ENCODE results near the gene TDRD15.
"Not testable (repeated sequence)": the region's sequence is repeated elsewhere in the genome, so short reads cannot be mapped to it uniquely, and the experiment has no call there.

TDRD15 gene
- 0 to 1.7 (median 0.06) reads per million in 9 experiments for total RNA-seq

- no peaks in the 10 kb centered on the region for H3K36me3 Mint-ChIP-seq (ENCODE audit: insufficient read depth)
- DNase-seq (no peak), ATAC-seq (replicated peaks) (no peak)
- no peaks in the 10 kb centered on the region for H3K9me3 Mint-ChIP-seq
- no peak within 1 kb of the TSS for H3K4me3 Mint-ChIP-seq
- no peaks in the 10 kb centered on the region for H3K4me1 Mint-ChIP-seq (ENCODE audit: low read depth in 2 of 2)
- H3K27ac Mint-ChIP-seq: no peak within 1 kb of the TSS
- no peaks in the 10 kb centered on the region for H3K27me3 Mint-ChIP-seq
Observed at GRCh38 chr2:21123473-21124393, at the start of gene TDRD15. Gene TDRD15, plus strand, starts transcription at chr2:21123968. Its CDS starts 13,500 bp downstream, at chr2:21137468.

GRCh38 chr2:21078296-21078695 lies 45.5 kb upstream of the TDRD15 start:
- DNase-seq: no peak
- Mint-ChIP-seq H3K4me3 (no peak overlapping the region), H3K27me3 (no peaks in the 10 kb centered on the region), H3K27ac (no peak overlapping the region), H3K9me3 (peaks cover 0 to 3% of the 10 kb centered on the region in 2 donors), H3K36me3 (ENCODE audit: insufficient read depth) (no peaks in the 10 kb centered on the region), H3K4me1 (ENCODE audit: low read depth in 2 of 2) (no peaks in the 10 kb centered on the region)
- ATAC-seq (replicated peaks): no peak

- peaks cover 4% of the 10 kb centered on the region for H3K36me3 Mint-ChIP-seq (ENCODE audit: insufficient read depth)
- H3K27me3 Mint-ChIP-seq: no peaks in the 10 kb centered on the region
- ATAC-seq (replicated peaks) (no peak), DNase-seq (no peak)
- no peaks in the 10 kb centered on the region for H3K9me3 Mint-ChIP-seq
- no peak overlapping the region for H3K4me3 Mint-ChIP-seq
- H3K27ac Mint-ChIP-seq: no peak overlapping the region
- H3K4me1 Mint-ChIP-seq (ENCODE audit: low read depth in 2 of 2): no peaks in the 10 kb centered on the region
Observed at GRCh38 chr2:21083482-21083881, 40.3 kb upstream of the TDRD15 start.

GRCh38 chr2:21084401-21084800 lies 39.4 kb upstream of the TDRD15 start:
- ATAC-seq (replicated peaks) (no peak), DNase-seq (no peak)
- Mint-ChIP-seq H3K4me1 (ENCODE audit: low read depth in 2 of 2) (no peaks in the 10 kb centered on the region), H3K4me3 (no peak overlapping the region), H3K27me3 (no peaks in the 10 kb centered on the region), H3K36me3 (ENCODE audit: insufficient read depth) (peaks cover 4% of the 10 kb centered on the region), H3K9me3 (no peaks in the 10 kb centered on the region), H3K27ac (no peak overlapping the region)

- H3K27ac Mint-ChIP-seq: no peak overlapping the region
- H3K9me3 Mint-ChIP-seq: no peaks in the 10 kb centered on the region
- no peaks in the 10 kb centered on the region for H3K4me1 Mint-ChIP-seq (ENCODE audit: low read depth in 2 of 2)
- H3K4me3 Mint-ChIP-seq: no peak overlapping the region
- H3K36me3 Mint-ChIP-seq (ENCODE audit: insufficient read depth): no peaks in the 10 kb centered on the region
- ATAC-seq (replicated peaks) (no peak), DNase-seq (no peak)
- H3K27me3 Mint-ChIP-seq: no peaks in the 10 kb centered on the region
Observed at GRCh38 chr2:21092308-21092869, 31.4 kb upstream of the TDRD15 start.

- Mint-ChIP-seq H3K4me3 (no peak overlapping the region), H3K27me3 (no peaks in the 10 kb centered on the region), H3K27ac (no peak overlapping the region), H3K4me1 (ENCODE audit: low read depth in 2 of 2) (no peaks in the 10 kb centered on the region), H3K9me3 (no peaks in the 10 kb centered on the region), H3K36me3 (ENCODE audit: insufficient read depth) (no peaks in the 10 kb centered on the region)
- ATAC-seq (replicated peaks) (no peak), DNase-seq (no peak)
Observed at GRCh38 chr2:21095178-21095577, 28.6 kb upstream of the TDRD15 start.

GRCh38 chr2:21095714-21096113 lies 28.1 kb upstream of the TDRD15 start:
- Mint-ChIP-seq H3K27ac (no peak overlapping the region), H3K4me1 (ENCODE audit: low read depth in 2 of 2) (no peaks in the 10 kb centered on the region), H3K9me3 (no peaks in the 10 kb centered on the region)

GRCh38 chr2:21096458-21096857 lies 27.3 kb upstream of the TDRD15 start:
- Mint-ChIP-seq H3K27me3 (no peaks in the 10 kb centered on the region), H3K9me3 (no peaks in the 10 kb centered on the region), H3K27ac (no peak overlapping the region), H3K4me3 (no peak overlapping the region), H3K4me1 (ENCODE audit: low read depth in 2 of 2) (no peaks in the 10 kb centered on the region), H3K36me3 (ENCODE audit: insufficient read depth) (no peaks in the 10 kb centered on the region)
- no peak for DNase-seq
- ATAC-seq (replicated peaks): no peak

More at GRCh38 chr2:21095714-21096113, 28.1 kb upstream of the TDRD15 start:
- ATAC-seq (replicated peaks) (no peak), DNase-seq (no peak)
- no peaks in the 10 kb centered on the region for H3K27me3 Mint-ChIP-seq
- H3K4me3 Mint-ChIP-seq: no peak overlapping the region
- H3K36me3 Mint-ChIP-seq (ENCODE audit: insufficient read depth): no peaks in the 10 kb centered on the region

- DNase-seq: no peak
- Mint-ChIP-seq H3K27ac (no peak overlapping the region), H3K27me3 (no peaks in the 10 kb centered on the region), H3K9me3 (no peaks in the 10 kb centered on the region), H3K4me3 (no peak overlapping the region), H3K4me1 (ENCODE audit: low read depth in 2 of 2) (no peaks in the 10 kb centered on the region), H3K36me3 (ENCODE audit: insufficient read depth) (no peaks in the 10 kb centered on the region)
- ATAC-seq (replicated peaks): no peak
Observed at GRCh38 chr2:21097331-21097730, 26.4 kb upstream of the TDRD15 start.

GRCh38 chr2:21098294-21098693 lies 25.5 kb upstream of the TDRD15 start:
- no peaks in the 10 kb centered on the region for H3K36me3 Mint-ChIP-seq (ENCODE audit: insufficient read depth)
- H3K27me3 Mint-ChIP-seq: no peaks in the 10 kb centered on the region
- ATAC-seq (replicated peaks): no peak
- no peaks in the 10 kb centered on the region for H3K9me3 Mint-ChIP-seq
- no peak for DNase-seq
- no peak overlapping the region for H3K27ac Mint-ChIP-seq
- H3K4me3 Mint-ChIP-seq: no peak overlapping the region
- H3K4me1 Mint-ChIP-seq (ENCODE audit: low read depth in 2 of 2): peaks cover 0 to under 1% of the 10 kb centered on the region in 2 donors

- no peak overlapping the region for H3K27ac Mint-ChIP-seq
- no peaks in the 10 kb centered on the region for H3K36me3 Mint-ChIP-seq (ENCODE audit: insufficient read depth)
- H3K27me3 Mint-ChIP-seq: no peaks in the 10 kb centered on the region
- H3K9me3 Mint-ChIP-seq: no peaks in the 10 kb centered on the region
- H3K4me3 Mint-ChIP-seq: no peak overlapping the region
- DNase-seq (no peak), ATAC-seq (replicated peaks) (no peak)
- H3K4me1 Mint-ChIP-seq (ENCODE audit: low read depth in 2 of 2): peaks cover 0 to 4% of the 10 kb centered on the region in 2 donors
Observed at GRCh38 chr2:21099281-21099907, 24.4 kb upstream of the TDRD15 start.

- not testable (repeated sequence) for ATAC-seq (replicated peaks); H3K27me3 Mint-ChIP-seq; H3K36me3 Mint-ChIP-seq (ENCODE audit: insufficient read depth); DNase-seq; H3K4me1 Mint-ChIP-seq (ENCODE audit: low read depth in 2 of 2); H3K9me3 Mint-ChIP-seq
- H3K4me3 Mint-ChIP-seq: peak overlapping the region in 1 of 2 donors; percentile 45
- H3K27ac Mint-ChIP-seq: peak overlapping the region in 1 of 2 donors; percentile 55
Observed at GRCh38 chr2:21101514-21102155, 22.1 kb upstream of the TDRD15 start.

GRCh38 chr2:21102356-21102755 lies 21.4 kb upstream of the TDRD15 start:
- Mint-ChIP-seq H3K4me1 (ENCODE audit: low read depth in 2 of 2) (peaks cover 0 to 4% of the 10 kb centered on the region in 2 donors), H3K9me3 (no peaks in the 10 kb centered on the region), H3K27ac (peak overlapping the region in 1 of 2 donors; percentile 55), H3K4me3 (no peak overlapping the region), H3K27me3 (no peaks in the 10 kb centered on the region), H3K36me3 (ENCODE audit: insufficient read depth) (no peaks in the 10 kb centered on the region)
- no peak for ATAC-seq (replicated peaks)
- no peak for DNase-seq

Measured in effector memory CD8-positive, alpha-beta T cell (primary cell).